Liver (tissue), 9 donors: ENCODE data around the gene NCOA6. TPM values are rescaled to one million over a fixed set of nuclear protein-coding genes. Genes with fewer than 3 reads are reported as not detected.

Experiments
- DNase-seq: peaks from one replicate; pipeline ENCODE4 v3.0.0-alpha.2; 2017; ENCODE audit warnings: low spot score
- H3K27ac ChIP-seq, 2 donors: one replicate each; pipeline ENCODE4 v1.7.0; 2013; ENCODE audit warnings: inconsistent platforms in 2 of 2, low read length in 2 of 2, control low read depth in 1 of 2, low read depth in 1 of 2, mild to moderate bottlenecking in 1 of 2
- H3K27me3 ChIP-seq, 4 donors: one replicate each; pipeline versions ENCODE4 v1.6.1 to v1.7.0; 2013; ENCODE audit warnings: low read length in 3 of 4, inconsistent platforms in 1 of 4, mild to moderate bottlenecking in 1 of 4, moderate library complexity in 1 of 4; ENCODE audit not compliant: control insufficient read depth in 4 of 4, insufficient read depth in 4 of 4
- H3K36me3 ChIP-seq, 4 donors: one replicate each; pipeline versions ENCODE4 v1.6.1 to v1.7.0; 2013; ENCODE audit warnings: low read length in 3 of 4, mild to moderate bottlenecking in 3 of 4, low read depth in 1 of 4, moderate library complexity in 1 of 4; ENCODE audit not compliant: control insufficient read depth in 4 of 4, insufficient read depth in 3 of 4
- H3K4me1 ChIP-seq, 4 donors: one replicate each; pipeline versions ENCODE4 v1.6.1 to v1.7.0; 2013; ENCODE audit warnings: low read length in 3 of 4, mild to moderate bottlenecking in 3 of 4, moderate library complexity in 1 of 4; ENCODE audit not compliant: control insufficient read depth in 4 of 4, insufficient read depth in 4 of 4
- H3K4me3 ChIP-seq, 3 donors: one replicate each; pipeline versions ENCODE4 v1.6.1 to v1.7.0; 2013; ENCODE audit warnings: low read length in 3 of 3, control low read depth in 1 of 3, low read depth in 1 of 3, mild to moderate bottlenecking in 1 of 3
- H3K9ac ChIP-seq, 2 donors: one replicate each; pipeline ENCODE4 v1.7.0; 2013; ENCODE audit warnings: low read length in 2 of 2, mild to moderate bottlenecking in 2 of 2, moderate library complexity in 2 of 2, control low read depth in 1 of 2, low read depth in 1 of 2
- H3K9me3 ChIP-seq, 4 donors: one replicate each; pipeline versions ENCODE4 v1.6.1 to v1.7.0; 2013; ENCODE audit warnings: low read length in 3 of 4; ENCODE audit not compliant: control insufficient read depth in 4 of 4
- EGR1 ChIP-seq, 2 donors: IDR thresholded peaks; 2 replicates each; pipeline ENCODE4 v1.6.1; 2016 to 2018; ENCODE audit warnings: antibody characterized with exemption in 2 of 2, low read depth in 2 of 2
- FOXA1 ChIP-seq: IDR thresholded peaks from 2 replicates; pipeline ENCODE4 v1.6.1; 2016; ENCODE audit warnings: antibody characterized with exemption
- FOXA2 ChIP-seq: IDR thresholded peaks from 2 replicates; pipeline ENCODE4 v1.6.1; 2016; ENCODE audit warnings: antibody characterized with exemption
- GABPA ChIP-seq, 2 donors: IDR thresholded peaks in 1 of 2; conservative IDR thresholded peaks in 1 of 2; 2 replicates each; pipeline ENCODE4 v1.6.1; 2016; ENCODE audit warnings: antibody characterized with exemption in 2 of 2, mild to moderate bottlenecking in 1 of 2, moderate library complexity in 1 of 2
- HNF4A ChIP-seq, 2 donors: conservative IDR thresholded peaks; 2 replicates each; pipeline ENCODE4 v1.6.1; 2016; ENCODE audit warnings: antibody characterized with exemption in 2 of 2, mild to moderate bottlenecking in 2 of 2
- HNF4G ChIP-seq: IDR thresholded peaks from 2 replicates; pipeline ENCODE4 v1.6.1; 2016; ENCODE audit warnings: antibody characterized with exemption
- JUND ChIP-seq, 2 donors: IDR thresholded peaks; 2 replicates each; pipeline ENCODE4 v1.6.1; 2016; ENCODE audit warnings: antibody characterized with exemption in 2 of 2
- MAX ChIP-seq: IDR thresholded peaks from 2 replicates; pipeline ENCODE4 v1.6.1; 2016; ENCODE audit warnings: antibody characterized with exemption
- NR2F2 ChIP-seq: IDR thresholded peaks from 2 replicates; pipeline ENCODE4 v1.6.1; 2016; ENCODE audit warnings: antibody characterized with exemption
- RAD21 ChIP-seq, 2 donors: IDR thresholded peaks; 2 replicates each; pipeline ENCODE4 v1.6.1; 2016; ENCODE audit warnings: antibody characterized with exemption in 2 of 2, mild to moderate bottlenecking in 2 of 2
- RXRA ChIP-seq, 2 donors: IDR thresholded peaks; 2 replicates each; pipeline ENCODE4 v1.6.1; 2017 to 2018; ENCODE audit warnings: antibody characterized with exemption in 2 of 2, mild to moderate bottlenecking in 1 of 2
- TAF1 ChIP-seq: conservative IDR thresholded peaks from 2 replicates; pipeline ENCODE4 v1.6.1; 2016; ENCODE audit warnings: antibody characterized with exemption, mild to moderate bottlenecking
- YY1 ChIP-seq: IDR thresholded peaks from 2 replicates; pipeline ENCODE4 v1.6.1; 2016; ENCODE audit warnings: antibody characterized with exemption, mild to moderate bottlenecking
- ZBTB33 ChIP-seq: IDR thresholded peaks from 2 replicates; pipeline ENCODE4 v1.6.1; 2016; ENCODE audit warnings: antibody characterized with exemption
- WGBS: extraction: QIAGEN DNeasy Blood & Tissue Kit; methylation state at CpG from one replicate; pipeline ENCODE4 v1.1.7; 2013; 5-methylcytosine and 5-hydroxymethylcytosine counted together
- polyA plus RNA-seq, 2 donors: library from polyadenylated mRNA; stranded (reverse) in 1 of 2; unstranded in 1 of 2; fragments of 200-250 nt in 1 of 2; fragments of >200 nt in 1 of 2; fragmentation: Nextera tagmentation in 1 of 2; extraction: Ambion mirVana in 1 of 2; gene quantifications; one replicate each; pipeline versions ENCODE4 v1.2.1 to v1.2.3, GENCODE V29; 2013 to 2015
- total RNA-seq, 2 donors: library from RNA; depleted of rRNA; stranded (reverse); fragments of >200 nt; gene quantifications; one replicate each; pipeline ENCODE4 v1.2.3, GENCODE V29; 2014
- TF ChIP-seq, protein P1 (sequence below): fragments of 150-350 bp; IDR thresholded peaks from 2 replicates; pipeline ENCODE4 v1.5.1; 2017; ENCODE audit warnings: improper control_type of control experiment, low read depth, low read length; ENCODE audit not compliant: missing input control
- TF ChIP-seq, protein P2 (sequence below): IDR thresholded peaks from 2 replicates; pipeline ENCODE4 v1.6.1; 2016; ENCODE audit warnings: antibody characterized with exemption, mild to moderate bottlenecking
- TF ChIP-seq, protein P3 (sequence below): IDR thresholded peaks from 2 replicates; pipeline ENCODE4 v1.6.1; 2016; ENCODE audit warnings: antibody characterized with exemption
- donor health status: healthy.
- donor health status: healthy.
- donor health status: healthy.
- donor health status: healthy.
- donor health status: healthy.

Gene NCOA6
- total and polyA plus RNA-seq, 4 donors: 5.4 to 13.1 (median 6.2) TPM

GRCh38 chr20:34817072-34817471, 8.4 kb downstream of the NCOA6 start:
- H3K36me3 ChIP-seq: no peaks in the 10 kb centered on the region
- H3K27ac ChIP-seq: no peak overlapping the region
- H3K4me3 ChIP-seq: no peak overlapping the region
- H3K9ac ChIP-seq: no peak overlapping the region
- TF ChIP-seq RXRA (IDR thresholded peaks at IDR 0.05) (no peak), FOXA1 (no peak), RAD21 (IDR thresholded peaks at IDR 0.05) (no peak), HNF4A (conservative IDR thresholded peaks at IDR 0.05) (no peak), TAF1 (no peak), EGR1 (IDR thresholded peaks at IDR 0.05; ENCODE audit: low read depth in 2 of 2) (no peak), FOXA2 (no peak), YY1 (no peak), MAX (no peak), GABPA (IDR thresholded peaks at IDR 0.05 in 1 of 2, conservative IDR thresholded peaks at IDR 0.05 in 1 of 2) (no peak), JUND (IDR thresholded peaks at IDR 0.05) (no peak), HNF4G (no peak)
- TF ChIP-seq, protein P1, sequence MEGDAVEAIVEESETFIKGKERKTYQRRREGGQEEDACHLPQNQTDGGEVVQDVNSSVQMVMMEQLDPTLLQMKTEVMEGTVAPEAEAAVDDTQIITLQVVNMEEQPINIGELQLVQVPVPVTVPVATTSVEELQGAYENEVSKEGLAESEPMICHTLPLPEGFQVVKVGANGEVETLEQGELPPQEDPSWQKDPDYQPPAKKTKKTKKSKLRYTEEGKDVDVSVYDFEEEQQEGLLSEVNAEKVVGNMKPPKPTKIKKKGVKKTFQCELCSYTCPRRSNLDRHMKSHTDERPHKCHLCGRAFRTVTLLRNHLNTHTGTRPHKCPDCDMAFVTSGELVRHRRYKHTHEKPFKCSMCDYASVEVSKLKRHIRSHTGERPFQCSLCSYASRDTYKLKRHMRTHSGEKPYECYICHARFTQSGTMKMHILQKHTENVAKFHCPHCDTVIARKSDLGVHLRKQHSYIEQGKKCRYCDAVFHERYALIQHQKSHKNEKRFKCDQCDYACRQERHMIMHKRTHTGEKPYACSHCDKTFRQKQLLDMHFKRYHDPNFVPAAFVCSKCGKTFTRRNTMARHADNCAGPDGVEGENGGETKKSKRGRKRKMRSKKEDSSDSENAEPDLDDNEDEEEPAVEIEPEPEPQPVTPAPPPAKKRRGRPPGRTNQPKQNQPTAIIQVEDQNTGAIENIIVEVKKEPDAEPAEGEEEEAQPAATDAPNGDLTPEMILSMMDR: no peak
- TF ChIP-seq, protein P2, sequence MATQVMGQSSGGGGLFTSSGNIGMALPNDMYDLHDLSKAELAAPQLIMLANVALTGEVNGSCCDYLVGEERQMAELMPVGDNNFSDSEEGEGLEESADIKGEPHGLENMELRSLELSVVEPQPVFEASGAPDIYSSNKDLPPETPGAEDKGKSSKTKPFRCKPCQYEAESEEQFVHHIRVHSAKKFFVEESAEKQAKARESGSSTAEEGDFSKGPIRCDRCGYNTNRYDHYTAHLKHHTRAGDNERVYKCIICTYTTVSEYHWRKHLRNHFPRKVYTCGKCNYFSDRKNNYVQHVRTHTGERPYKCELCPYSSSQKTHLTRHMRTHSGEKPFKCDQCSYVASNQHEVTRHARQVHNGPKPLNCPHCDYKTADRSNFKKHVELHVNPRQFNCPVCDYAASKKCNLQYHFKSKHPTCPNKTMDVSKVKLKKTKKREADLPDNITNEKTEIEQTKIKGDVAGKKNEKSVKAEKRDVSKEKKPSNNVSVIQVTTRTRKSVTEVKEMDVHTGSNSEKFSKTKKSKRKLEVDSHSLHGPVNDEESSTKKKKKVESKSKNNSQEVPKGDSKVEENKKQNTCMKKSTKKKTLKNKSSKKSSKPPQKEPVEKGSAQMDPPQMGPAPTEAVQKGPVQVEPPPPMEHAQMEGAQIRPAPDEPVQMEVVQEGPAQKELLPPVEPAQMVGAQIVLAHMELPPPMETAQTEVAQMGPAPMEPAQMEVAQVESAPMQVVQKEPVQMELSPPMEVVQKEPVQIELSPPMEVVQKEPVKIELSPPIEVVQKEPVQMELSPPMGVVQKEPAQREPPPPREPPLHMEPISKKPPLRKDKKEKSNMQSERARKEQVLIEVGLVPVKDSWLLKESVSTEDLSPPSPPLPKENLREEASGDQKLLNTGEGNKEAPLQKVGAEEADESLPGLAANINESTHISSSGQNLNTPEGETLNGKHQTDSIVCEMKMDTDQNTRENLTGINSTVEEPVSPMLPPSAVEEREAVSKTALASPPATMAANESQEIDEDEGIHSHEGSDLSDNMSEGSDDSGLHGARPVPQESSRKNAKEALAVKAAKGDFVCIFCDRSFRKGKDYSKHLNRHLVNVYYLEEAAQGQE: no peak
- TF ChIP-seq, protein P3, sequence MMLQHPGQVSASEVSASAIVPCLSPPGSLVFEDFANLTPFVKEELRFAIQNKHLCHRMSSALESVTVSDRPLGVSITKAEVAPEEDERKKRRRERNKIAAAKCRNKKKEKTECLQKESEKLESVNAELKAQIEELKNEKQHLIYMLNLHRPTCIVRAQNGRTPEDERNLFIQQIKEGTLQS: no peak
- peaks cover 6 to 10% (median 9%) of the 10 kb centered on the region in 4 donors for H3K4me1 ChIP-seq
- H3K27me3 ChIP-seq: no peaks in the 10 kb centered on the region
- H3K9me3 ChIP-seq: no peaks in the 10 kb centered on the region
- DNase-seq: no peak
- WGBS: 89% methylated on average over 2 of the region's 2 CpGs

DNA sequence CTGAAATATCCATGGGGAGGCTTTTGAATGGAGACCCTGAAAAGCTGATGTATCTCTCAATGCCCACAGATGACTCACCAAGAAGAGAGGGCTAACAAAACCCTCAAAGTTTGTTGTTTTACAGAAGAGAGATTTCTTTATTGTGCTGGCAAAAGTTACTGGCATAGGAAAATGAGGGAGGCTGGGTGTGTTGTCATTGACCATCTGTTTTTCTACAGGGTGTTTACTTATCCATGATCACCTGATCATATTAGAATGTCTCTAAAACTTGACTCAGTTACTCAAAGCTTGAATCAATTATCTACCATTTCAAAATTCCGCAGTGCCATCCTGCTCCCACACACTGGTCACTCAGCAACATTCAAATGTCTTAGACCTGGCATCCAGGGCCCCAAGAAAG, 9.8 kb downstream of the NCOA6 start:
- Histone ChIP-seq H3K27me3 (no peaks in the 10 kb centered on the region), H3K4me1 (peaks cover 4 to 7% (median 5%) of the 10 kb centered on the region in 4 donors), H3K27ac (no peak overlapping the region), H3K9me3 (no peaks in the 10 kb centered on the region), H3K4me3 (no peak overlapping the region), H3K9ac (no peak overlapping the region), H3K36me3 (no peaks in the 10 kb centered on the region)
- WGBS: 96% methylated on average over 1 of the region's 1 CpG
- DNase-seq: no peak
- TF ChIP-seq, protein P3: no peak
- no peak for TF ChIP-seq HNF4A (conservative IDR thresholded peaks at IDR 0.05)
- TF ChIP-seq NR2F2: no peak
- no peak for TF ChIP-seq RAD21 (IDR thresholded peaks at IDR 0.05)
- no peak for TF ChIP-seq FOXA1
- TF ChIP-seq GABPA (IDR thresholded peaks at IDR 0.05 in 1 of 2, conservative IDR thresholded peaks at IDR 0.05 in 1 of 2): no peak
- TF ChIP-seq FOXA2: no peak
- TF ChIP-seq TAF1: no peak
- no peak for TF ChIP-seq EGR1 (IDR thresholded peaks at IDR 0.05; ENCODE audit: low read depth in 2 of 2)
- TF ChIP-seq, protein P1: no peak
- TF ChIP-seq, protein P2: no peak
- TF ChIP-seq HNF4G: no peak
- no peak for TF ChIP-seq ZBTB33
- TF ChIP-seq RXRA (IDR thresholded peaks at IDR 0.05): no peak
